ENCODE results near the gene RAPGEF6.

GRCh38 chr5:131659841-131660240 is 24.8 kb upstream of the RAPGEF6 start:
- TF ChIP-seq CTCF (IDR thresholded peaks at IDR 0.05) = no peak
- TF ChIP-seq POLR2AphosphoS5 (IDR thresholded peaks at IDR 0.05) = no peak
- no peak for TF ChIP-seq POLR2A (IDR thresholded peaks at IDR 0.05)
